Measurements from ENCODE around the gene STK11.

- no peak for TF ChIP-seq EZH2 (IDR thresholded peaks at IDR 0.05; ENCODE audit: insufficient read depth, poor library complexity, severe bottlenecking)
- TF ChIP-seq EZH2phosphoT487 (IDR thresholded peaks at IDR 0.05; ENCODE audit: insufficient read depth, low read depth): no peak
Measured at GRCh38 chr19:1182068-1182467, 23.5 kb upstream of the STK11 start.

Measured in GM23248 (cell line).